HCT116 (cell line): ENCODE results near the gene NBAS. TPM values are rescaled to one million over a fixed set of nuclear protein-coding genes. Genes with fewer than 3 reads are reported as not detected.

ENCODE experiments used
- ATAC-seq: fragments of 200-7000 bp; cut with Tn5 transposase; 2 replicates; pipeline ENCODE4 v1.9.1; 2020; ENCODE audit warnings: mild to moderate bottlenecking, moderate library complexity
- BruUV-seq: library from RNA; stranded (reverse); fragments of 400-500 nt; replicated peaks from 2 replicates; lab custom pipeline; 2021; lab: Mats Ljungman, UMichigan
- CTCF ChIA-PET: fragments of 300-600 bp; sonication (Branson Sonifier 250); formaldehyde crosslinking; loops from one replicate; lab custom pipeline; 2021; ENCODE audit warnings: antibody characterized with exemption; lab: Charles Lee
- POLR2A ChIA-PET: fragments of 300-600, 350-600 bp; sonication (Branson Sonifier 250); formaldehyde crosslinking; loops from one replicate; lab custom pipeline; 2021; ENCODE audit warnings: antibody characterized with exemption; lab: Charles Lee
- RAD21 ChIA-PET, 2 experiments: fragments of 300-600 bp; sonication (Branson Sonifier 250); formaldehyde crosslinking; loops; one replicate each; lab custom pipeline; 2023; ENCODE audit warnings: low total read pairs in 2 of 2; ENCODE audit not compliant: uncharacterized antibody in 2 of 2, unreplicated experiment in 2 of 2, low non-redundant PET in 1 of 2; lab: Charles Lee
- DNase-seq: peaks from one replicate; pipeline ENCODE4 v3.0.0-alpha.2; 2010; ENCODE audit warnings: low read depth, low spot score
- H2AFZ ChIP-seq: fragments of 200-600 bp; shearing (Covaris generic), sonication (generic); 2 replicates; pipeline ENCODE4 v1.6.1; 2017; ENCODE audit warnings: low read depth, mixed run types, mixed read lengths, antibody characterized with exemption, low read length; ENCODE audit not compliant: poor library complexity, severe bottlenecking
- H3K27ac ChIP-seq: 2 replicates; pipeline ENCODE4 v1.5.1; 2012; ENCODE audit warnings: low read depth, low read length
- H3K27me3 ChIP-seq: fragments of 200-600 bp; sonication (generic); 2 replicates; pipeline ENCODE4 v1.6.1; 2016; ENCODE audit warnings: mixed run types, low read length, mixed read lengths; ENCODE audit not compliant: insufficient read depth
- H3K36me3 ChIP-seq, 2 experiments: fragments of 200-500 bp in 1 of 2; fragments of 200-600 bp in 1 of 2; sonication (Bioruptor generic) in 1 of 2; sonication (generic) in 1 of 2; 2 replicates each; pipeline versions ENCODE4 v1.5.1 to v1.6.1; 2014 to 2016; ENCODE audit warnings: low read length in 2 of 2, inconsistent platforms in 1 of 2, mixed read lengths in 1 of 2, mixed run types in 1 of 2; ENCODE audit not compliant: insufficient read depth in 2 of 2, control insufficient read depth in 1 of 2
- H3K4me1 ChIP-seq, 2 experiments: fragments of 200-600 bp in 1 of 2; sonication (generic) in 1 of 2; 2 replicates each; pipeline versions ENCODE4 v1.5.1 to v1.6.1; 2012 to 2017; ENCODE audit warnings: low read length in 2 of 2, inconsistent platforms in 1 of 2, mild to moderate bottlenecking in 1 of 2, mixed read lengths in 1 of 2, mixed run types in 1 of 2, moderate library complexity in 1 of 2; ENCODE audit not compliant: insufficient read depth in 2 of 2, control insufficient read depth in 1 of 2
- H3K4me2 ChIP-seq: fragments of 200-600 bp; sonication (generic); 2 replicates; pipeline ENCODE4 v1.6.1; 2017; ENCODE audit warnings: mixed run types, low read length, mixed read lengths
- H3K4me3 ChIP-seq, 2 experiments: fragments of 200-600 bp in 1 of 2; sonication (generic) in 1 of 2; replicated peaks in 1 of 2; 2 replicates each; pipeline ENCODE4 v1.5.1; 2011 to 2016; ENCODE audit warnings: low read length in 2 of 2, control low read depth in 1 of 2, low read depth in 1 of 2, mild to moderate bottlenecking in 1 of 2, mixed read lengths in 1 of 2, mixed run types in 1 of 2
- H3K79me2 ChIP-seq: fragments of 200-600 bp; sonication (generic); 2 replicates; pipeline ENCODE4 v1.6.1; 2017; ENCODE audit warnings: mild to moderate bottlenecking, mixed run types, low read length, moderate library complexity, mixed read lengths; ENCODE audit not compliant: insufficient read depth
- H3K9ac ChIP-seq: fragments of 200-600 bp; sonication (generic); 2 replicates; pipeline ENCODE4 v1.6.1; 2016; ENCODE audit warnings: low read length, mixed read lengths
- H3K9me2 ChIP-seq: fragments of 200-600 bp; sonication (generic), shearing (Covaris generic); 2 replicates; pipeline ENCODE4 v1.6.1; 2017; ENCODE audit warnings: mixed run types, mild to moderate bottlenecking, moderate library complexity; ENCODE audit not compliant: insufficient read depth
- H3K9me3 ChIP-seq, 2 experiments: fragments of 200-500 bp in 1 of 2; fragments of 200-600 bp in 1 of 2; sonication (Bioruptor generic) in 1 of 2; sonication (generic) in 1 of 2; 2 replicates each; pipeline ENCODE4 v1.6.1; 2014 to 2017; ENCODE audit warnings: low read length in 2 of 2, mixed read lengths in 2 of 2, inconsistent platforms in 1 of 2, low read depth in 1 of 2, mild to moderate bottlenecking in 1 of 2, mixed run types in 1 of 2, moderate library complexity in 1 of 2; ENCODE audit not compliant: control insufficient read depth in 1 of 2, insufficient read depth in 1 of 2
- H4K20me1 ChIP-seq: fragments of 200-600 bp; sonication (generic), shearing (Covaris generic); 2 replicates; pipeline ENCODE4 v1.6.1; 2017; ENCODE audit warnings: mixed run types, mild to moderate bottlenecking, moderate library complexity; ENCODE audit not compliant: insufficient read depth
- ATF3 ChIP-seq: IDR thresholded peaks from 2 replicates; pipeline ENCODE4 v1.6.1; 2012
- CBX3 ChIP-seq: IDR thresholded peaks from 2 replicates; pipeline ENCODE4 v1.6.1; 2012; ENCODE audit warnings: low read depth
- CEBPB ChIP-seq: IDR thresholded peaks from 2 replicates; pipeline ENCODE4 v1.6.1; 2012; ENCODE audit warnings: low read depth
- CTCF ChIP-seq, 3 experiments: fragments of 200-600 bp in 1 of 3; sonication (generic) in 1 of 3; IDR thresholded peaks in 2 of 3; conservative IDR thresholded peaks in 1 of 3; 2 replicates each; pipeline ENCODE4 v1.5.1; 2012 to 2017; ENCODE audit warnings: low read depth in 2 of 3, low read length in 2 of 3, antibody characterized with exemption in 1 of 3, borderline replicate concordance in 1 of 3, control low read depth in 1 of 3, mild to moderate bottlenecking in 1 of 3, mixed read lengths in 1 of 3, mixed run types in 1 of 3, moderate library complexity in 1 of 3; ENCODE audit not compliant: insufficient read depth in 1 of 3
- ELF1 ChIP-seq: IDR thresholded peaks from 2 replicates; pipeline ENCODE4 v1.6.1; 2012; ENCODE audit warnings: low read depth, borderline replicate concordance
- EZH2 ChIP-seq: fragments of 200-600 bp; sonication (generic); IDR thresholded peaks from 2 replicates; pipeline ENCODE4 v1.6.1; 2017; ENCODE audit warnings: antibody characterized with exemption, mixed run types
- FOSL1 ChIP-seq: IDR thresholded peaks from 2 replicates; pipeline ENCODE4 v1.6.1; 2012; ENCODE audit warnings: low read depth
- JUND ChIP-seq: IDR thresholded peaks from 2 replicates; pipeline ENCODE4 v1.6.1; 2012
- MAX ChIP-seq: IDR thresholded peaks from 2 replicates; pipeline ENCODE4 v1.6.1; 2012
- POLR2A ChIP-seq: IDR thresholded peaks from 2 replicates; pipeline ENCODE4 v1.7.0; 2011; ENCODE audit warnings: borderline replicate concordance; ENCODE audit not compliant: insufficient read depth, insufficient read length; ENCODE audit errors: extremely low read depth
- POLR2AphosphoS5 ChIP-seq: IDR thresholded peaks from 2 replicates; pipeline ENCODE4 v1.6.1; 2011; ENCODE audit warnings: mild to moderate bottlenecking, low read depth, low read length, moderate library complexity
- RAD21 ChIP-seq: IDR thresholded peaks from 2 replicates; pipeline ENCODE4 v1.6.1; 2012; ENCODE audit warnings: low read depth, mild to moderate bottlenecking
- SIN3A ChIP-seq: IDR thresholded peaks from 2 replicates; pipeline ENCODE4 v1.6.1; 2012; ENCODE audit warnings: low read depth
- SP1 ChIP-seq: IDR thresholded peaks from 2 replicates; pipeline ENCODE4 v1.6.1; 2012; ENCODE audit warnings: low read depth
- TCF7L2 ChIP-seq: IDR thresholded peaks from 2 replicates; pipeline ENCODE4 v1.7.0; 2011; ENCODE audit warnings: borderline replicate concordance, inconsistent platforms; ENCODE audit not compliant: insufficient read depth, insufficient read length; ENCODE audit errors: extremely low read depth
- YY1 ChIP-seq: IDR thresholded peaks from 2 replicates; pipeline ENCODE4 v1.6.1; 2011; ENCODE audit warnings: low read length, low read depth, moderate library complexity, mild to moderate bottlenecking; ENCODE audit not compliant: insufficient replicate concordance; ENCODE audit errors: extremely low read depth
- ZBTB33 ChIP-seq: IDR thresholded peaks from 2 replicates; pipeline ENCODE4 v1.6.1; 2011; ENCODE audit warnings: mild to moderate bottlenecking, low read length, moderate library complexity; ENCODE audit not compliant: insufficient replicate concordance; ENCODE audit errors: extremely low read depth
- ZFX ChIP-seq: fragments of 450-650 bp; IDR thresholded peaks from 2 replicates; pipeline ENCODE4 v1.6.1; 2017
- ZNF274 ChIP-seq: fragments of 200-500 bp; sonication (Bioruptor generic); IDR thresholded peaks from 2 replicates; pipeline ENCODE4 v1.6.1; 2014; ENCODE audit warnings: mild to moderate bottlenecking, low read depth, low read length, inconsistent platforms
- intact Hi-C: fragments of 100-400 bp; cut with micrococcal nuclease; formaldehyde crosslinking; loops from 2 replicates; pipeline ENCODE4 v1.10.0; 2022
- total RNA-seq: library from RNA; stranded (reverse); gene quantifications from one replicate; pipeline ENCODE4 v1.2.1, GENCODE V29; 2021; ENCODE audit not compliant: unreplicated experiment

NBAS gene
- total RNA-seq, 1 experiment from 2014 or later: 32.8 TPM

GRCh38 chr2:15357186-15357585, 203.9 kb downstream of the NBAS start:
- CTCF ChIA-PET: no interaction called here
- Histone ChIP-seq H3K4me3 (no peak overlapping the region), H3K9me3 (no peaks in the 10 kb centered on the region), H3K9ac (no peak overlapping the region), H3K79me2 (no peaks in the 10 kb centered on the region), H3K4me1 (no peaks in the 10 kb centered on the region), H3K9me2 (no peaks in the 10 kb centered on the region), H3K36me3 (no peaks in the 10 kb centered on the region), H3K27ac (no peak overlapping the region), H4K20me1 (no peaks in the 10 kb centered on the region), H2AFZ (no peak overlapping the region), H3K4me2 (no peak overlapping the region), H3K27me3 (no peaks in the 10 kb centered on the region)
- POLR2A ChIA-PET: no interaction called here
- no peak for TF ChIP-seq RAD21
- TF ChIP-seq MAX: no peak
- no peak for TF ChIP-seq POLR2AphosphoS5
- no peak for TF ChIP-seq ZBTB33
- no peak for TF ChIP-seq CTCF (IDR thresholded peaks at IDR 0.05 in 2 of 3, conservative IDR thresholded peaks at IDR 0.05 in 1 of 3; ENCODE audit: borderline replicate concordance in 1 of 3, insufficient read depth in 1 of 3, low read depth in 2 of 3, low read length in 2 of 3)
- TF ChIP-seq ELF1: no peak
- TF ChIP-seq FOSL1: no peak
- TF ChIP-seq ZFX: no peak
- no peak for TF ChIP-seq CEBPB
- TF ChIP-seq JUND: no peak
- TF ChIP-seq CBX3: no peak
- no peak for TF ChIP-seq ATF3
- TF ChIP-seq TCF7L2: no peak
- TF ChIP-seq SP1: no peak
- no peak for TF ChIP-seq EZH2
- TF ChIP-seq YY1: no peak
- TF ChIP-seq POLR2A: no peak
- no peak for TF ChIP-seq SIN3A
- TF ChIP-seq ZNF274: no peak
- no peak for ATAC-seq
- DNase-seq: no peak
- intact Hi-C loops: no loop called here
- no TSS peak for BruUV-seq
- RAD21 ChIA-PET: no interaction called here
